GM12892 (cell line): Measurements from ENCODE around the gene NAP1L1.

Experiments used
- POLR2A ChIP-seq: IDR thresholded peaks from 2 replicates; pipeline ENCODE4 v1.6.1; 2011; ENCODE audit warnings: low read depth, low read length, control low read depth
- POLR2AphosphoS5 ChIP-seq: IDR thresholded peaks from 2 replicates; pipeline ENCODE4 v1.6.1; 2011; ENCODE audit warnings: low read depth, low read length, control low read depth
- TAF1 ChIP-seq: IDR thresholded peaks from 2 replicates; pipeline ENCODE4 v1.6.1; 2011; ENCODE audit warnings: low read depth, mild to moderate bottlenecking, control low read depth, low read length, borderline replicate concordance

GRCh38 chr12:76031414-76032042, 53.0 kb downstream of the NAP1L1 start, which contains the start of gene PHLDA1:
- peak; percentile 55; the same call in 1 of the 2 replicates for TF ChIP-seq POLR2A
- 0 out of 2 replicates have a peak, but pooled peaks have one; percentile 23 for TF ChIP-seq POLR2AphosphoS5
- TF ChIP-seq TAF1 = peak; percentile 55
